Epithelial cell of esophagus (primary cell): Measurements from ENCODE around the gene AGAP3.

ENCODE experiments used
- DNase-seq: peaks from one replicate; pipeline ENCODE4 v3.0.0; 2010; ENCODE audit warnings: low read depth
- H3K4me3 ChIP-seq: 2 replicates; pipeline ENCODE4 v1.5.1; 2011; ENCODE audit warnings: mild to moderate bottlenecking, low read length, control low read depth
- TF ChIP-seq, protein P1 (sequence below): IDR thresholded peaks from 2 replicates; pipeline ENCODE4 v1.5.1; 2011; ENCODE audit warnings: low read depth, mild to moderate bottlenecking, low read length, control low read depth, inconsistent platforms; ENCODE audit not compliant: insufficient read depth; ENCODE audit errors: missing control alignments

AGAP3 gene

DNA sequence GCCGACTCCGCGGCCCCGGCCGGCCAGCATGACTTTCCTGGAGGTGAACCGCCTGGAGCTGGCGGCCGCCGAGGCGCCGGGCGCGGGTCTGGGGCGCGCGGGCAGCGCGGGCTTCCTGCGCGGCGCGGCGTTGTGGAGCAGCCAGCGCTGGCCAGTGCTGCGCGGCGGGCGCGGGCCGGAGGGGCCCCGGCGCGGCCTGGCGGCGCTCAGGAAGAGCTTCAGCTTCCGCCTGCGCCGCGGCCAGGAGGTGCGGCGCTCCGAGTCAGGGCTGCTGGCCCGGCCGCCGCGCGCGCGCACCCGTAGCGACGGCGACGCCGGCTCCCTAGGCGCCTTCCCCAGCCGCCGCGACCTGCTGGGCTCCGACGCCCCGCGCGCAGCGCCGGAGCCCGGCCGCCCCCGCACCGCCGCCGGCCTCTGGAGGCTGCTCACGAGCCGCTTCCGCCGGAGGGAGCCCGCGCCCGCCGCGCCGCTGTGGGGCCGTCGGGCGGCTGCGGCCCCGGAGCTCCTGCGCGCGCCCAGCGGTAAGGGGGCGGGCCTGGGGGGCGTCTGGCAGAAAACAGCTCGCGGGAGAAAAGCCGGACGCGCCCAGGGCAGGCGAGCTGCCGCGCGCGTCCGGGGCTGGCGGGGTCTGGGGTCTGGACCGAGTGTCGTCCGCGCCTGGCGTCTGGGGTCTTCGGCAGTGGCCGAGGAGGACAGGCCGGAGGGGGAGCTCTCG lies 29.0 kb downstream of the AGAP3 start:
- TF ChIP-seq, protein P1, sequence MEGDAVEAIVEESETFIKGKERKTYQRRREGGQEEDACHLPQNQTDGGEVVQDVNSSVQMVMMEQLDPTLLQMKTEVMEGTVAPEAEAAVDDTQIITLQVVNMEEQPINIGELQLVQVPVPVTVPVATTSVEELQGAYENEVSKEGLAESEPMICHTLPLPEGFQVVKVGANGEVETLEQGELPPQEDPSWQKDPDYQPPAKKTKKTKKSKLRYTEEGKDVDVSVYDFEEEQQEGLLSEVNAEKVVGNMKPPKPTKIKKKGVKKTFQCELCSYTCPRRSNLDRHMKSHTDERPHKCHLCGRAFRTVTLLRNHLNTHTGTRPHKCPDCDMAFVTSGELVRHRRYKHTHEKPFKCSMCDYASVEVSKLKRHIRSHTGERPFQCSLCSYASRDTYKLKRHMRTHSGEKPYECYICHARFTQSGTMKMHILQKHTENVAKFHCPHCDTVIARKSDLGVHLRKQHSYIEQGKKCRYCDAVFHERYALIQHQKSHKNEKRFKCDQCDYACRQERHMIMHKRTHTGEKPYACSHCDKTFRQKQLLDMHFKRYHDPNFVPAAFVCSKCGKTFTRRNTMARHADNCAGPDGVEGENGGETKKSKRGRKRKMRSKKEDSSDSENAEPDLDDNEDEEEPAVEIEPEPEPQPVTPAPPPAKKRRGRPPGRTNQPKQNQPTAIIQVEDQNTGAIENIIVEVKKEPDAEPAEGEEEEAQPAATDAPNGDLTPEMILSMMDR, result no peak
- peak; percentile 46 for DNase-seq
- H3K4me3 ChIP-seq, result peak overlapping the region; percentile 56

DNA sequence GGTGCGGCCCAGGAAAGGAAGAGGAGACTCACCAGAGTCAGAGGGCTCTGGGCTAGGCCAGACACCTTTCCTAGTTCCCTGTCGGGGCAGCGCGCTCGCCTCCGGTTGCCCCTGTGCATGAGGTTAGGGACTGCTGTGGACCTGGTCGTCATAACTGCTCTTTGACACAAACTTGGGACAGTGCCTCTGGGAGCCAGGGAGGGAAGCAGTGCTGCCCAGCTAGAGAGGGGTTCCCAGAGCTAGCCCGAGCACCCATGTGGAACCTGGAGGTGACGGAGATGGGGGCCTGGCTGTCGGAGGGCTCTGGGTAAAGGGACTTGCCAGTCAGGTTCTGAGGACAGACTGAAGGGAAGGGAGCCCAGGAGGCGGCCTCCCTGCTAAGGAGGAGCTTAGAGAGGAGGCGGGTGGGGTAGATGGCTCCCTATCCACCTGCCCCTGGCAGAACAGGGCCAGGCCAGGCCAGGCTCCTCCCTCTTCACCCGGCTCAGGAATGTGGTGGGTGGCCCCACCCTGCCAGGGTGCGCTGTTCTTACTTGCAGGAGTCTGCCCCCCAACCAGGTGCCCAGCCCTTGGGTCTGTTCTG lies 29.7 kb downstream of the AGAP3 start:
- TF ChIP-seq, protein P1, result no peak
- peak overlapping the region; percentile 56 for H3K4me3 ChIP-seq
- DNase-seq, result peak; percentile 98

DNA sequence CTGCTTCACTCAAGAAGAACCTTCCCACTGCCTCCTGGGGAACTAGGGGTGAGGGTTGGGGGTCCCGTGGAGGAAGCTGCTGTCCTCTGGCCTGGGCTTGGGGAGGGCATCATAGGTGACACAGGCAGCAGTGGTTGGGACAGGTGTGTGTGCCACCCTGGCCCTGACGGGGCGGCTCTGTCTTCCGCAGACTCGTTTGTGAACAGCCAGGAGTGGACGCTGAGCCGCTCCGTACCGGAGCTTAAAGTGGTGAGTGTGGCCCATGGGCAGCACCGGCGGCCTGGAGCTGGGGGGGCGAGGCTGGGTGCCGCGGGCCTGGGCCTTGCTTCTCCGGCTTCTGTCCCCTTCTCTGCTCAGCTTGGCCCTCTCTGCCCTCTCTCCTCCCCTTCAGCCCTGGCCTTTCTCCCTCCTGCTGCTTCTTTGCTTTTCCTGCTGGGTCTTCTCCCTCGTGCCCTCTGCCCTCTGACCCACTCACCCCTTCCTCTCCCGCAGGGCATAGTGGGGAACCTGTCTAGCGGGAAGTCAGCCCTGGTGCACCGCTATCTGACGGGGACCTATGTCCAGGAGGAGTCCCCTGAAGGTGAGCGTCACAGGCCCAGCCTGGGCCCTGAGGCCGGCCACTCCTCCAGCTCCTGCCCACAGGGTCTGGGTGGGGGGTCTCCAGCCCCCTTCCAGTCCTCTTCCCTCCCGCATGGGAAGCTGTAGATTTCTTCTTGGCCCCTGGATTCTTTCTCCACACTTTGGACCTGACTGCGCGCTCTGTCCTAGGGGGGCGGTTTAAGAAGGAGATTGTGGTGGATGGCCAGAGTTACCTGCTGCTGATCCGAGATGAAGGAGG lies 30.5 kb downstream of the AGAP3 start:
- TF ChIP-seq, protein P1, result no peak
- DNase-seq, result no peak
- peak overlapping the region; percentile 56 for H3K4me3 ChIP-seq

DNA sequence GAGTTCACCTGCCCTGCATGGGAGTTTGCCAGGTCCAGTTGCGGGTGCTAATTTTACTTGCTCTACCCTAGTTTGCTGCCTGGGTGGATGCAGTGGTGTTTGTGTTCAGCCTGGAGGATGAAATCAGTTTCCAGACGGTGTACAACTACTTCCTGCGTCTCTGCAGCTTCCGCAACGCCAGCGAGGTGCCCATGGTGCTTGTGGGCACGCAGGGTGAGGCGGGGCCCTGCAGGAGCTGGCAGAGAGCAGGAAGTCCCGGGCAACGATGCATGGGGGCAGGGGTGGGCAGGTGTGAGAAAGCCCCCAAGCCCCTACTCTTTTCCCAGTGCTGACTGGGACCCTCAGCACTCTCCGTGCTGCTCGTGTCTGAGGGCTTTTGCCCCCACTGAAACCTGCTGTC lies 31.3 kb downstream of the AGAP3 start:
- TF ChIP-seq, protein P1, result no peak
- DNase-seq, result no peak
- H3K4me3 ChIP-seq, result no peak overlapping the region

DNA sequence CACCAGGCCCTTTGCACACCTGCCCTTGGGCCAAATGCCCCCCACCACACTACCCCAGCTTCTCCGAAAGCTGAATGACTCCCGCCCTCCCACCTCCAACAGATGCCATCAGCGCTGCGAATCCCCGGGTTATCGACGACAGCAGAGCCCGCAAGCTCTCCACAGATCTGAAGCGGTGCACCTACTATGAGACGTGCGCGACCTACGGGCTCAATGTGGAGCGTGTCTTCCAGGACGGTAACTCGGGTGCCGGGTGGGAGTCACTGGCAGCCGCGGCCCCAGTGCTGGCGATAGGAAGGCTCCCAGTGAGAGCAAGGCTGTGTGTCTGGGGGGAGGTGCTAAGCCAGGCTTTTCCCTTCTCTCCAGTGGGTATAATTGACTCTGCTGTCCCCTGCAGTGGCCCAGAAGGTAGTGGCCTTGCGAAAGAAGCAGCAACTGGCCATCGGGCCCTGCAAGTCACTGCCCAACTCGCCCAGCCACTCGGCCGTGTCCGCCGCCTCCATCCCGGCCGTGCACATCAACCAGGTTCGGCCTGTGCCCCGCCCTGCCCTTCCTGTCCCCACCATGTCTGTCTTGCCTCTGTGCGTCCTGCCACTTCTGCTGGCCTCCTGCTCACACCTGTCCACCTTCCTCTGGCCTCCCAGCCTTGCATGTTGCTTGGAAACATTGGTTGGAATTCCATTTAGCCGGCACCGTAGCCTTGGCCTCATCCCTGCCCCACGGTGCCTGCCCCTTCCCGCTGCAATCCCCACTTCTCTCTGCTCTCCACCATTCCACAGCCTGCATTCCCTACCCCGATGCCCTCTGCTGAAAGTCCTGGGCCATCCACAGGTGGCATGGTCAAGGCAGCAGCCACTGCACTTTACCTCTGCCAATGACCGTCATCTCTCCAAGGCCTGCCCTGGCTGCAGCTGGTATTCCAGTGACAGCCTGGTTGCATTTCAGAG lies 32.1 kb downstream of the AGAP3 start:
- no peak overlapping the region for H3K4me3 ChIP-seq

DNA sequence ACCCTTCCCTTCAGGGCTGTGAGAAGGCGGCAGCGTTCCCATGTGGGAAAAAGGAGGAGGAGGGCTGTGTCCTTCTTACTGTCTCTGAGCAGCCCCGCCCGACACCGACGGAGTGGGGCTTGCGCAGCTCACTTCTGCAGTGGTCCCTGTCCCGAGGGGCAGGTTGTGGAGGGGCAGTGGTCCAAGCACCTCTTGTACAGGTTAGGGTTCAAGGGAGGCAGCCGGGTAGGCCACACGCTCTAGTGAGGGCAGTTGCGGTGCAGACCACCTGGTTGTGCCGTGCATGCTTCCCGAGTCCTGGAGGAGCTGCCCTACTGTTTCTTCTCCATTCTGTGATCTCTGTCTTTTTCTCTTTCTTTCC lies 32.8 kb downstream of the AGAP3 start:
- DNase-seq, result no peak
- H3K4me3 ChIP-seq, result no peak overlapping the region
- TF ChIP-seq, protein P1, result no peak

More for the DNA sequence above, 32.1 kb downstream of the AGAP3 start:
- no peak for DNase-seq
- TF ChIP-seq, protein P1, result no peak
